GM18498 (cell line): ENCODE data around the gene LCN1.

Experiments
- ATAC-seq: cut with Tn5 transposase; IDR thresholded peaks from one replicate; pipeline ENCODE4 v1.9.1; 2021; ENCODE audit warnings: mild to moderate bottlenecking, moderate library complexity; ENCODE audit not compliant: unreplicated experiment

Gene LCN1

DNA sequence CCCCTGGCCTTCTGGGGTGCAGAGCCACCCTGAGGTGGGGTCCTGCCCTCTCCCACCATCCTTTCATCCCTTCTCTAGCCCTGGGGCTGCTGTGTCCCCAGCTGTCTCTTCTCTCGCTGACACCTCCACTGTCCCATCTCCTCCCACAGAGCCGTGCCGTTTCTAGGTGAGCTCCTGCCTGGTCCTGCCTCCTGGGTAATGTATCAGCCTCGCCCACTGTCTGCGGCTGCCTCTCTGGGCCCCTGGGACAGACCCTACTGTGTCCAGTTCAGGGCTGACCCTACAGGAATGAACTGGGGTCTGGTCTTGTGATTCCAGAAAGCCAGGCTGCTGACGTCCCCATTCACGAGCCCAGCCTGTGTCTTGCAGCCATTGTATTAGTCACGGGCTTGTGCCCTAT is 44.4 kb downstream of the LCN1 start:
- ATAC-seq = no peak

DNA sequence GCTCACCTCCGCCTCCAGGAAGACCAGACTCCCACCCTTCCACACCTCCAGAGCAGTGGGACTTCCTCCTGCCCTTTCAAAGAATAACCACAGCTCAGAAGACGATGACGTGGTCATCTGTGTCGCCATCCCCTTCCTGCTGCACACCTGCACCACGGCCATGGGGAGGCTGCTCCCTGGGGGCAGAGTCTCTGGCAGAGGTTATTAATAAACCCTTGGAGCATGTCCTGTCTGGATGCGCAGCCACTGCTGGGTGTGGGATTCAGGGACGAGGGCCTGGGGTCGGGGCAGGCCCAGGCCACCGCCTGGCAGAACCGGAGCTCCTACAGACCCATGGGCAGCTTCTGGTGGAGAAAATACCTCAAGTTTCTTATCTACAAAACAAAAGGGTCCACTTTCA is 45.3 kb downstream of the LCN1 start:
- ATAC-seq = no peak

DNA sequence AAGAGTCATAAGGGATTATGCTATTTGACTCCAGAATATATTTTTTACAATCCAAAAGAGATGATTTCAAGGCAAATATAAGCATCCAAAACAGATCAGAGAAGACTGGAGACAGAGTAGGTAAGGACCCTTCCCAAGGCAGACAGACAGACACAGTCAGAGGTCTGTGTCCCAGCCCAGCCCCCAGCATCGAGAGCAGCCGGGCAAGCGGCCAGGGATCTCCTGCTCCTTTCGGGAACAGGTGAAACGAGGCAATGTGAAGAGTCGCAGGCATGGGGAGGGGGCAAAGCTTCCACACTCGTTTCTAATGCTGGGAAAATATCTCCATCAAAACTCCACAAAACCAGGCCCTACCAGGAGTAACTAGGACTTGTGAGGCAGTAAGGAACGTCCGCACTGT is 46.1 kb downstream of the LCN1 start:
- no peak for ATAC-seq

DNA sequence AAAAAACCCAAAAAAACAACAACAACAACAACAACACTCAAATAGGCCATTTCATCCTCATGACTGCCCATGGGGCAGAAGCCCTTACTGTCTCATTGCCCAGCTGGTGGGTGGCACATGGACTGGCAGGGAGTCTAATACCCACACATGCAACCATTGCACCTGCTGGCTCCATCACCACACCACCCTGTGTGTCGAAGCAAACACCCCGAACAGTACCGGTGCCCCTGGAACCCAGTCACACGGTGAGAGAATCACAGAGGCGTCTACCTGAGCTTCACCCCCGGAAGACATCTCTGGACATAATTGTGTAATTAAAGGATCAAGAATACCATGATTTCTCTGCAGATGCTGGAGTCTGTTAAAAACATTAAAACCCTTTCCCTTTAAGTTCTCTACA is 46.8 kb downstream of the LCN1 start:
- ATAC-seq = no peak

DNA sequence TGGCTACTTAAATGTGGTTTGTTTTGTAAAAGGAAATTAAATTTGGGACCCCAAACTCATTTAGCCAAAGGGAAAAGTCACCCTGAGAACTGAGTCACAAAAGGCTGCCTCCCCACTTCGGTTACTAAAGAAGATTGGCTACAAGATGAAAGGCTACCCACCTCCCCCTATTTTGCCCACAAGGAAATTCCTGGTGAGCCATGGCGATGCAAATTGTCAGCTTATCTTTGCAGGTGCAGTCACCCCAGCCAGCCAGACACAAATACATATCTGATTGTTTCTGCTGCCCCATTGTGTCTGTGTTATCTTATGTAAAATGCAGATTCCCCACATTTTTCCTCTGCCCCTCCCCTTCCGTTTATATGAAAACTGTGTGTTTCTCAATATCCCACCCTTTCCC is 49.2 kb downstream of the LCN1 start:
- ATAC-seq = no peak

DNA sequence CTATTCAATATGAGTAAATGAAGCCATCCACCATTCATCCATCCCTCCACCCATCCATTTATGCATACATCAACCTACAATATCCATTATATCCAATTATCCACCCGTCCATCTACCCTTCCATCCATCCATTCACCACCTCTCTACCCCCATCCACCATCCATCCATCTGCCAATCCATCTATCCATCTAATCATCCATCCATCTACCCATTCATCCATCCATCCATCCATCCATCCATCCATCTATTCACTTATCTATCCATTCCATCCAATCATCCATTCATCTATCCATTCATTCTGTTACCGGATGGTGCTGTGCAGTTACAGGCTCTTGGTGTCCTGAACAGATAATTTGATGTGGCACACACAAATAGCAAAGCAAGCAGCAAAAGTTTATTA is 51.0 kb downstream of the LCN1 start:
- ATAC-seq = no peak

DNA sequence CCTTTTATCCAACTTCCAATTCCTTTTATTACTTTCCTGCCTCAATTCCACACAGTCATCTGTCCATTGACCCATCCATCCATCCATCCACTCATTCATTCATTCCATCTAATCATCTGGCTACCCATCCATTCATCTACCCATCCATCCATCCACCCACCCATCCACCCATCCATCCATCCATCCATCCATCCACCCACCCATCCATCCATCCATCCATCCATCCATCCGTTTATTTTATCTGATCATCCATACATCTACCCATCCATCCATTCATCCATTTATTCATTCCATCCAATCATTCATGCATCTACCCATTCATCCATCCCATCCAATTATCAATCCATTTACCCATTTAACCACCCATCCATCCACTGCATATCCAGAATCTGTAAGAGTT is 51.9 kb downstream of the LCN1 start:
- no peak for ATAC-seq

DNA sequence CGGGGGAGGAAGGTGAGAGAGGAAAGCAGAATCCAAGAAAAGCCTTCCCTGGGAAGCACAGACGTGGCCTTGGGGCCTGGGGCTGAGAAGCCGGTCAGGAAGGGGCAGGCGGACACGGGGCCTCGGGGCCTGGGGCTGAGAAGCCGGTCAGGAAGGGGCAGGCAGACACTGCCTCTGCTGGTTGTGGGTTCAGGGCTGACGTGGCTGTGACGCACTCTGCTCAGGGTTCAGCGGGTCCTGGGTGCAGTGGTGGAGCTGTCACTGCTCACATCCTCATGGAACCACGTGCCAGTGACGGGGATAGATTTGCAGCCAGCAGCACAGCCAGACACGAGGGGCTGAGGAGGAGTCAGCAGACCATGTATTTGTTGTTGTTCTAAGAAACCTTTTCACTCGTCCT is 53.1 kb downstream of the LCN1 start:
- no peak for ATAC-seq

DNA sequence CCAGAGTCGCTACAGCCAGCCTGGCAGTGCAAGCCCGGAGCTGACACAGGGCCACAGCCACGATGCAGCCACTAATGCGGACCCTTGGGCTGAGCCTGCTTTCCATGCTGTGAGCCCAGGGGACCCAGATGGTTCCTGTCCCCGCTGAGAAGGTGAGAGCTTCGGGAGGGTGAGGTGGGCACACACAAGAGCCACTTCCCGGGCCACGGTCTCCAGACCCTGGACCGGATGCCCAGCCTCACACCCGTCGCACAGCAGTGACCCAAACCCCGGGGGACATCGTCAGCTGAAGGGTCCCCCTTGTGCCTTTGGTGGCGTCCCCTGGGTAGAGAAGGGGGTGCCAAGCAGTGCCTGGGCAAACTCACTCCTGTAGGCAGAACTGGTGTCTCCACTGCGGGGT is 53.7 kb downstream of the LCN1 start:
- ATAC-seq = no peak
